Stimulated activated naive CD8-positive, alpha-beta T cell treated with anti-CD3 and anti-CD28 coated beads, Interleukin-15, Interleukin-2, amounts not matched to agents 100 ng/mL and 50 ng/mL, for 24 hours (primary cell): ENCODE results near the gene SCAPER.

Experiments used
- H3K27ac Mint-ChIP-seq: one replicate; pipeline ENCODE4 v1.8.0; 2021; ENCODE audit warnings: mild to moderate bottlenecking, mixed read lengths
- H3K27me3 Mint-ChIP-seq: one replicate; pipeline ENCODE4 v1.8.0; 2021; ENCODE audit warnings: mixed read lengths
- H3K36me3 Mint-ChIP-seq: one replicate; pipeline ENCODE4 v1.8.0; 2021; ENCODE audit warnings: low read depth, mixed read lengths
- H3K4me1 Mint-ChIP-seq: one replicate; pipeline ENCODE4 v1.8.0; 2021; ENCODE audit warnings: low read depth, mixed read lengths
- H3K4me3 Mint-ChIP-seq: one replicate; pipeline ENCODE4 v1.8.0; 2021; ENCODE audit warnings: mild to moderate bottlenecking, mixed read lengths
- H3K9me3 Mint-ChIP-seq: one replicate; pipeline ENCODE4 v1.8.0; 2021; ENCODE audit warnings: mixed read lengths

SCAPER gene

GRCh38 chr15:76668900-76669299, 236.2 kb downstream of the SCAPER start:
- Mint-ChIP-seq H3K4me3 (no peak overlapping the region), H3K27ac (no peak overlapping the region), H3K4me1 (no peaks in the 10 kb centered on the region), H3K27me3 (no peaks in the 10 kb centered on the region), H3K9me3 (no peaks in the 10 kb centered on the region), H3K36me3 (peaks cover 14% of the 10 kb centered on the region)

DNA sequence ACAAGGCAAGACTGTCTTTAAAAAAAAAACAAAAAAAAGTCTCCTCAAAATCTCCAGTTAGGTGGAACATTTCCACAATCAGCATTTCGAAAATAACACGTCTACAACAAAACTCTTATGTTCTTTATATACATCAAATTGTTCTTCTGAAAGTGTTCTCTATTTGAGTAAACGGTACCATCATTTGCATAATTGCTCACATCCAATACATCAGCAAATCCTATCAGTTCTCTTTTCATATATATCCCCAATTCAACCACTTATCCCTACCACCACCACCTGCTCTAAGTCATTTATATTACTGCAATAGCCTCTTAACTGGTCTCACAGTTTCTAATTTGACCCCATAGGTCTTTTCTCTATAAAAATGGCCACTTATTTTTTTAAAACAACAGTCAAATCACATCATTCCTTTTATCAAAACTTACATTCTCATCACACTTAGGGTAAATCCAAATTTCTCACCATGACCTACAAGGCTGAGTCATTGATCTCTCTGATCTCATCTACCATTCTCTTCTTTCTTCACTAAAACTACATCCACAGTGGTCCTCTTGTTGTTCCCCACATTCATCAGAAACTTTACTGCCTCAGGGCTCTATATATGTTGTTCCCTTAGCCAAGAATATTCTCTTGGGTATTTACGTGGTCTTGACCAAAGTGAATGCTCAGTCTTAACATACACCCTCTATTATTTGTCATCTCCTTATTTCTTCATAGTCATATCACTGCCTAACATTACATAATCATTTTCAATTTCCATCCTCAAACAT, 237.0 kb downstream of the SCAPER start:
- Mint-ChIP-seq H3K4me3 (no peak overlapping the region), H3K36me3 (peaks cover 14% of the 10 kb centered on the region), H3K27ac (no peak overlapping the region), H3K27me3 (no peaks in the 10 kb centered on the region), H3K9me3 (no peaks in the 10 kb centered on the region), H3K4me1 (no peaks in the 10 kb centered on the region)

GRCh38 chr15:76664895-76665294, 240.2 kb downstream of the SCAPER start:
- H3K27ac Mint-ChIP-seq: no peak overlapping the region
- H3K4me3 Mint-ChIP-seq: no peak overlapping the region

DNA sequence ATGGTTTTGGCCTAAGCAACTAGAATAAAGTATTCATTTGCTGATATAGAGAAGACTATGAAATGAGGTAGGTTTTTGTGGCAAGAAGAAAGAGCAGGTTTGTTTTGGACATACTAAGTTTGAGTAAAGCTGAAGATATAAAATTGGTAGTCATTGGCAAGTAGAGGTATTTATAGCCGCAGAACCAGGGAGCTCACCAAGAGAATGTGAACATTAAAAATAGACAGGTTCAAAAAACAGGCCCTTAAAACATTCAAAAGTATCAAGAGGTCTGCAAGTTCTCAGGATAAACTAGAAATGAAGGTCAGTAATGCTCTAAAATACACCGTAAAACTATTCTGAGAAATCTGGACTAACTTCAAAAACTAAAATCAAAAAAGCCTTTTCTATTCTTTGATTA, 240.7 kb downstream of the SCAPER start:
- H3K36me3 Mint-ChIP-seq: peaks cover 36% of the 10 kb centered on the region
- H3K4me1 Mint-ChIP-seq: no peaks in the 10 kb centered on the region
- no peak overlapping the region for H3K4me3 Mint-ChIP-seq
- peaks cover 5% of the 10 kb centered on the region for H3K9me3 Mint-ChIP-seq
- no peaks in the 10 kb centered on the region for H3K27me3 Mint-ChIP-seq
- H3K27ac Mint-ChIP-seq: no peak overlapping the region

More at GRCh38 chr15:76664895-76665294, 240.2 kb downstream of the SCAPER start:
- Mint-ChIP-seq H3K9me3 (peaks cover 2% of the 10 kb centered on the region), H3K36me3 (peaks cover 32% of the 10 kb centered on the region), H3K27me3 (no peaks in the 10 kb centered on the region), H3K4me1 (no peaks in the 10 kb centered on the region)

DNA sequence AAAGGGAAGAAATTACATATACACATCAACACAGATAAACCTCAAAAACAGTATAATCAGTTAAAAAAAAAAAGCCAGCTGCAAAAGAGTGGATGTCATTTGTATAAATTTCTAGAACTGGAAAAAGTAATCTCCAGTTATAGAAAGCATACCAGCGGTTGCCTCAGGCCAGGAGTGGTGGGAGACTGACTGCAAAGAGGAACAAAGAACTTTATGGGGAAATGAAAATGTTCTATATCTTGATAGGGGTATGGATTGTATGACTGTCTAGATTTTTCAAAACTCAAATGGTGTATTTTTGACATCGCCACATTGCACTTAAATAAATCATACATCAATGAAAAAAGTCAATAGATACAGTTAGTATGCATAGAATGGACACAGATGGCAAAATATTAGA, 241.6 kb downstream of the SCAPER start:
- H3K36me3 Mint-ChIP-seq: peaks cover 44% of the 10 kb centered on the region

GRCh38 chr15:76648732-76649444, 256.3 kb downstream of the SCAPER start:
- Mint-ChIP-seq H3K9me3 (no peaks in the 10 kb centered on the region), H3K4me1 (peaks cover 4% of the 10 kb centered on the region), H3K27ac (no peak overlapping the region), H3K27me3 (no peaks in the 10 kb centered on the region), H3K4me3 (no peak overlapping the region), H3K36me3 (peaks cover 60% of the 10 kb centered on the region)

More for the DNA sequence above, 241.6 kb downstream of the SCAPER start:
- Mint-ChIP-seq H3K27ac (no peak overlapping the region), H3K27me3 (no peaks in the 10 kb centered on the region), H3K4me3 (no peak overlapping the region), H3K4me1 (no peaks in the 10 kb centered on the region), H3K9me3 (peaks cover 5% of the 10 kb centered on the region)

GRCh38 chr15:76647612-76648011, 257.5 kb downstream of the SCAPER start:
- Mint-ChIP-seq H3K4me3 (no peak overlapping the region), H3K36me3 (peaks cover 54% of the 10 kb centered on the region), H3K9me3 (no peaks in the 10 kb centered on the region)

DNA sequence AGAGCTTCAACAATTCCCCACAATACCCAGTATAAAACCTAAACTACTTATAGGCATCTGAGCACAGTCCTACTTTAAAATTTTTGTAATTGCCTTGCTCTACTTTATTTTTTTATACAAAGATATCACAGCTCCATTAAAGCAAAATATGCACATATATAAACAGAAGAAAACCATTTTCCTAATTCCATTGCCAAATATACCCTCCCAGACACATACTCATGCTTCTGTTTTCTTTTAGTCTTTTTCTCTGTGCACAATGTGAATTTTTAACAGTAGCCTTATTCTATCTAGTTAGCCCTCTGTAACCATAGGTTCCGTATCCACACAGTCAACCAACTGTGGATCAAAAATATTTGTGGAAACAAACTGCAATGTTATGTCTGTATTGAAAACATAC, 260.5 kb downstream of the SCAPER start:
- no peak overlapping the region for H3K4me3 Mint-ChIP-seq
- H3K27ac Mint-ChIP-seq: no peak overlapping the region
- H3K9me3 Mint-ChIP-seq: no peaks in the 10 kb centered on the region
- H3K4me1 Mint-ChIP-seq: no peaks in the 10 kb centered on the region
- H3K36me3 Mint-ChIP-seq: peaks cover 36% of the 10 kb centered on the region
- H3K27me3 Mint-ChIP-seq: no peaks in the 10 kb centered on the region

More at GRCh38 chr15:76647612-76648011, 257.5 kb downstream of the SCAPER start:
- H3K4me1 Mint-ChIP-seq: no peaks in the 10 kb centered on the region
- H3K27me3 Mint-ChIP-seq: no peaks in the 10 kb centered on the region
- no peak overlapping the region for H3K27ac Mint-ChIP-seq

- peaks cover 27% of the 10 kb centered on the region for H3K36me3 Mint-ChIP-seq
- H3K4me3 Mint-ChIP-seq: no peak overlapping the region
- no peak overlapping the region for H3K27ac Mint-ChIP-seq
- H3K4me1 Mint-ChIP-seq: no peaks in the 10 kb centered on the region
- H3K27me3 Mint-ChIP-seq: no peaks in the 10 kb centered on the region
- H3K9me3 Mint-ChIP-seq: no peaks in the 10 kb centered on the region
Measured at GRCh38 chr15:76642671-76643070, 262.5 kb downstream of the SCAPER start.

GRCh38 chr15:76637166-76637565, 268.0 kb downstream of the SCAPER start:
- H3K27ac Mint-ChIP-seq: no peak overlapping the region
- H3K4me1 Mint-ChIP-seq: no peaks in the 10 kb centered on the region
- H3K27me3 Mint-ChIP-seq: no peaks in the 10 kb centered on the region
- H3K4me3 Mint-ChIP-seq: no peak overlapping the region
- peaks cover 34% of the 10 kb centered on the region for H3K36me3 Mint-ChIP-seq
- H3K9me3 Mint-ChIP-seq: peaks cover 15% of the 10 kb centered on the region

DNA sequence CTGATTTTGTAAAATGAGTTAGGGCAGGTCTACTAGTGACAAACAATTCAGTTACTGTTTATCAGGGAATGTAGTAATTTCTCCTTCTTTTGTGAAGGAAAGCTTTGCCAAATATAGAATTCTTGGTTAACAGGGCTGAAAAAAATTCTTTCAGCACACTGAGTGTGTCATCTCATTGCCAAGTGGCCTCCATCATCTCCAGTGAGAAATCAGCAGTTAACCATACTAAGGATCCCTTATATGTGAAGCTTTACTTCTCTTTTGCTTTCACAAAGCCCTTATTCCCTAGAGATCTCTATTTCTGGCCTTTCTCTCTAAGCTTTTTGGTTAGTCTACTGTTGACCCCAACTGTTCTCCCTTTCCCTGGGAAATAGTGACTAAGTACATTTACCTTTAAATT, 269.1 kb downstream of the SCAPER start:
- peaks cover 15% of the 10 kb centered on the region for H3K9me3 Mint-ChIP-seq
- no peak overlapping the region for H3K4me3 Mint-ChIP-seq
- no peaks in the 10 kb centered on the region for H3K27me3 Mint-ChIP-seq
- no peak overlapping the region for H3K27ac Mint-ChIP-seq
- no peaks in the 10 kb centered on the region for H3K4me1 Mint-ChIP-seq
- peaks cover 34% of the 10 kb centered on the region for H3K36me3 Mint-ChIP-seq

DNA sequence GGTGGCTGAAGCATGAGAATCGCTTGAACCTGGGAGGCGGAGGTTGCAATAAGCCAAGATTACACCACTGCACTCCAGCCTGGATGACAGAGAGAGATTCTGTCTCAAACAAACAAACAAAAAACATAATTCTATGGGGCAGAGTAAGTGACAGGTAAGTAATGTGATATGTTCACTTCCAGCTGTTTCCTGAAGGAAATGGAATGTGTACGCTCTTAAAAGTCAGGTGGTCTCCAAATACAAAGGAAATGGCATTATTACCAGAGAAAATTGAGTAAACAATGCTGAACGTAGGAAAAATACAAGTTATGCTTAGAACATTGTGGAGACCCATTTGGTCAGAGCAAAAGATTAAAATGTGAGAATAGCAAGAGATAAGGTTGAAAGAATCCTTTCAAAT, 278.5 kb downstream of the SCAPER start:
- no peaks in the 10 kb centered on the region for H3K4me1 Mint-ChIP-seq
- H3K27me3 Mint-ChIP-seq: no peaks in the 10 kb centered on the region
- peaks cover 4% of the 10 kb centered on the region for H3K36me3 Mint-ChIP-seq
- H3K4me3 Mint-ChIP-seq: no peak overlapping the region
- H3K9me3 Mint-ChIP-seq: no peaks in the 10 kb centered on the region
- H3K27ac Mint-ChIP-seq: no peak overlapping the region

DNA sequence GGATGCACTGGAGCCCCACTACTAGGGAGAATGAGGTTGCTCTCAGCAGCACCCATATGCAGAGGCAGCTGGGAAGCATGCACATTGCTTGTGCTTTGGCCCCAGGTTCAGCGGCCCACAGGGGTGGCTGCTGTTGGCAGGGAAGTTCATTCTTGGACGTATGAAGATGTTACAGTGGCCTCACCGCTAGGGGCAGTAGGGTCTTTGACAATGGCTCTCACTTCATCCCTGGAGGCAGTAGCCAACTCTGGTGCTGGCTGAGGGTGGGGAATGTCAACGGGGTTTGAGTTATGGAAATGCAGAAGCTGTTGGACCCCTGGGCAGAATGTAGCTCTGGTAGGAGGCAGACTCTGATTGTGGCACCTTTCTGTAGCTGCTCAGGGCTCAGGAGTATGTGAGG, 279.9 kb downstream of the SCAPER start:
- Mint-ChIP-seq H3K36me3 (peaks cover 16% of the 10 kb centered on the region), H3K4me3 (no peak overlapping the region), H3K27me3 (no peaks in the 10 kb centered on the region), H3K27ac (no peak overlapping the region), H3K9me3 (no peaks in the 10 kb centered on the region), H3K4me1 (no peaks in the 10 kb centered on the region)

DNA sequence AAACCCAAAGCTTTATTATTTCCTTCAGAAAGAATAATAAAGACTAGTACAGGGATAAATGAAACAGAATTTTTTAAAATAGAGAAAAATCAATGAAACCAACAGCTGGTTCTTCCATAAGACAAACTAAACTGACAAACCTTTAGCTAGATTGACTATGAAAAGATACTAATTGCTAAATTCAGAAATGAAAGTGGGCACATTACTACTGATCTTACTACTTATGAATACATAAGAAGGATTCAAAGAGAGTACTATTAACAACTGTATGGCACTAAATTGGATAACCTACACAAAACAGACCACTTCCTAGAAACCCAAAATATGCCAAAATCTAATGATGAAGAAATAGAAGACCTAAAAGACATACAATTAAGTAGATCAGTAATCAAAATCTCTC, 290.4 kb downstream of the SCAPER start:
- H3K9me3 Mint-ChIP-seq: peaks cover 10% of the 10 kb centered on the region
- no peaks in the 10 kb centered on the region for H3K27me3 Mint-ChIP-seq
- peaks cover 65% of the 10 kb centered on the region for H3K36me3 Mint-ChIP-seq
- H3K27ac Mint-ChIP-seq: no peak overlapping the region
- peaks cover 3% of the 10 kb centered on the region for H3K4me1 Mint-ChIP-seq
- H3K4me3 Mint-ChIP-seq: no peak overlapping the region

DNA sequence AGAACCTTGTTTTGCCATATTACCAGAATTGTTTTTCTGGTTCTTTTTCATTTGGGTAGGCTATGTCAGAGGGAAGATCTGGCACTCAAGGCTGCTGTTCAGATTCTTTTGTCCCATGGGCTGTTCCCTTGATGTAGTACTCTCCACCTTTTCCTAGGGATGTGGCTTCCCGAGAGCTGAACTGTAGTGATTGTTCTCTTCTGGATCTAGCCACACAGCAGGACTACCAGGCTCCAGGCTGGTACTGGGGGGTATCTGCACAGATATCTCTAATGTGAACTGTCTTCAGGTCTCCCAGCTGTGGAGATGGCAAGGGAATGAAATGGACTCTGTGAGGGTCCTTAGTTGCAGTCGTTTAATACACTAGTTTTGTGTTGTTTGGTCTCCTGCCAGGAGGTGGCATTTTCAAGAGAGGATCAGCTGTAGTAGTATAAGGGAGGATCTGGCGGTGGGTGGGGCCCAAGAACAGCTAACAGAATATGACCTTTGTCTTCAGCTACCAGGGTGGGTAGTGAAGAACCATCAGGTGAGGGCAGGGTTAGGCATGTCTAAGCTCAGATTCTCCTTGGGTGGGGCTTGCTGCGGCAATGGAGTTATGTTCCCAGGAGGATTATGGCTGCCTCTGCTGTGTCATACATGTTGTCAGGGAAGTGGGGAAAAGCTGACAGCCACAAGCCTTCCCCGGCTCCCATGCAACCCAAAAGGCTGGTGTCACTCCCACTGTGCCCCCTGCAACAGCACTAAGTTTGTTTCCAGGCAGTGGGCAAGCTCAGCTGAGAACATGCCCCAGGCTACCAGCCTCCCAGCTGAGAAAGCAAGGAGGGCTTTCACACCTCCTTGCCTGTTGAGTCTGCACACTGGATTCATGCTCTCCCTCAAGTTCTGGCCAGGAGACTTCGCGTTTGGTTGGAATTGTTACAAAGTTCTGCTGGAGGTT, 316.1 kb downstream of the SCAPER start:
- no peaks in the 10 kb centered on the region for H3K4me1 Mint-ChIP-seq

More for the DNA sequence above, 316.1 kb downstream of the SCAPER start:
- no peaks in the 10 kb centered on the region for H3K9me3 Mint-ChIP-seq
- peaks cover 18% of the 10 kb centered on the region for H3K36me3 Mint-ChIP-seq
- H3K4me3 Mint-ChIP-seq: no peak overlapping the region
- no peaks in the 10 kb centered on the region for H3K27me3 Mint-ChIP-seq
- H3K27ac Mint-ChIP-seq: peak overlapping the region; percentile 36
